Measurements from ENCODE around the gene AMELY.
"Not testable (repeated sequence)": the region's sequence is repeated elsewhere in the genome, so short reads cannot be mapped to it uniquely, and the experiment has no call there.

The AMELY gene

DNA sequence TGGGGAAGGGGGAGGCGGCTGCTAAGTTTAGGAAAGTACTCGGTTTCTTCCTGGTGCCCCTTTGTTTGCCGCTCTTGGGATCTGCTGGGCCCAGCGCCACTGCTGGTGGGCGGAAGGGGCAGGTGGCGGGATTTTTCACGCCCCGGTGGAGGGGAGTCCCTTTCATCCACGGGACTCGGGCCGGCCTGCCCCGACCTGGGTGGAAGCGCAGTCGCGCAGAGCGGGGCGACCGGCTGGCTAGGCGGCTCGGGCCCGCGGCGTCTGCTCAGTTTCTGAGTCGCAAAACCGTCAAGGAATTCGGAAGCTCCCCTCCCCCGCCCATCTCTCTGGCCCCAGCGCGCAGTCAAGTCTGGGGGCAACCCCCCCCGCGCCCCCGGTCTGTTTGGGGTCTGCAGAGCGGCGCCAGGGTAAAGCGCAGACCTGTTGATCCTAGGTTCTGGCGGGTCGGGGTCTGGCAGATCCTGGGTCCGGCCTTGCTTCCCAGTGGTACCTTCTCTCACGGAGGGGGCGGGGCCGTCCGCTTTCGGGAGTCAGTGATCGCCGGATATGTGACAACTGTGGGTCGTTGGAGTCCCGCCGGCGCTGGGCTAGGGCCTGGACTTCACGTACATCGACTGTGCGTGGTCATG lies at the start of gene AMELY:
TSS of gene AMELY (minus strand) at position 500 of the 629 bp plus-strand sequence. CDS start 39,144 bp downstream, outside the sequence.
- DNase-seq, result no peak

DNA sequence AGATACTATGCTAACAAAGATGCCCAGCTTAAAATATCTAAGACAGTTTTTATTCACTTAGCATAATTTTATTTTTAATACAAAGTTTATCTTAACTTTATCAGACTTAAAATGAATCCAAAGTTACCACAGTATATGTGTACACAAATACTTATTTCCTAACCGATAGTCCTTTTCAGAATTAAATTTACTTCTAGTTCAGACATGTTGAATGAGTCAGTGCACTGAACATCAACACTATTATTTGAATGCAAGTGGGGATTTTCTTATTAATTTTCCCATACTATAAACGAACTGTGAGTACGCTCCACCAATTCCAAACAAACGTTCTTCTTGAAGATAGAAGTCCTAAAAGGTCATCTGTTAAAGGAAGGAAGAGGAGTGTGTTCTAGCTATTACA lies 38.4 kb upstream of the AMELY start:
- DNase-seq, result no peak

DNA sequence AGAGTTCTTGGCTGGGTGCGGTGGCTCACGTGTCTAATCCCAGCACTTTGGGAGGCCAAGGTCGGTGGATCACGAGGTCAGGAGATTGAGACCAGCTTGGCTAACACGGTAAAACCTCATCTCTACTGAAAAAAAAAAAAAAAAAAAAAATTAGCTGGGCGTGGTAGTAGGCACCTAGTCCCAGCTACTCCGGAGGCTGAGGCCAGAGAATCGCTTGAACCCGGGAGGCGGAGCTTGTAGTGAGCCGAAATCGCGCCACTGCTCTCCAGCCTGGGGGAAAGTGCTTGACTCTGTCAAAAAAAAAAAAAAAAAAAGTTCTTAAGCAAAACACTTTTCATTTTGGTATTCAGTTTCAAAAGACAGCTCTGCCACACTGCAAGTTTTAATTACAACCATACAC lies 36.8 kb upstream of the AMELY start:
- no peak for DNase-seq

DNA sequence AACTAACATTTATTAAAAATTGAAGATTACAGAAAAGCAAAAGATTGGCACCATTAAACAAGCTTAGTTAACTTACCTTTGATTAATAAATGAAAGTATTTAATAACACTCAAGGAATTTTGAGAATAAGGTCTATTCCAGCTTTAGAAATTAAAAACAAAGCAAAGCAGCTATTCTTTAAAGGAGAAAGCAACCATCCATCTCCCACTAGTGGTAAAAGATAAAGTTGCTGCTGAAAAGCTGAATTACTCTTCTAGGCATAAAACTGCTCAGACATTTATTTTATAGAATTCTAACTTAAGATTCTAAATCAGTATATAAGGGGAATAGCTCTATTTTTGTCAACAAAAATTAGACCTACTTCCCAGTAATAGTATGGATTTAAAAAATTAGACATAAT lies 36.1 kb upstream of the AMELY start:
- no peak for DNase-seq

DNA sequence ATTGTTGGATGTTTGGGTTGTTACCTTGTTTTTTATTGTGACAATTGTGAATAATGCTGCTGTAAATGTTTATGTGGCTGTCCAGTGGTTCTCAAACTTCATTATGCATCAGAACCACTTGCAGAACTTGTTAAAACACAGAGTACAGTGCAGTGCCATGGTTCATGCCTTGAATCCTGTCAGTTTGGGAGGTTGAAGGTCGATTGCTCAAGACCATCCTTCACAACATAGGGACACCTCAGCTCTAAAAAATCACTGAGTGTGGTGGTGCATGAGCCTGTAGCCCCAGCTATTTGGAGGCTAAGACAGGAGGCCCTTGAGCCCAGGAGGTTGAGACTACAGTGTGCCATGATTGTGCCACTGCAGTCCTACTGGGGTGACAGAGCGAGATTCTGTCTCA lies 23.9 kb upstream of the AMELY start:
- DNase-seq, result no peak

- no peak for DNase-seq
Observed at GRCh38 chrY:6931779-6932396, 20.3 kb upstream of the AMELY start.

GRCh38 chrY:6929237-6929636 lies 17.7 kb upstream of the AMELY start:
- DNase-seq, result no peak

DNA sequence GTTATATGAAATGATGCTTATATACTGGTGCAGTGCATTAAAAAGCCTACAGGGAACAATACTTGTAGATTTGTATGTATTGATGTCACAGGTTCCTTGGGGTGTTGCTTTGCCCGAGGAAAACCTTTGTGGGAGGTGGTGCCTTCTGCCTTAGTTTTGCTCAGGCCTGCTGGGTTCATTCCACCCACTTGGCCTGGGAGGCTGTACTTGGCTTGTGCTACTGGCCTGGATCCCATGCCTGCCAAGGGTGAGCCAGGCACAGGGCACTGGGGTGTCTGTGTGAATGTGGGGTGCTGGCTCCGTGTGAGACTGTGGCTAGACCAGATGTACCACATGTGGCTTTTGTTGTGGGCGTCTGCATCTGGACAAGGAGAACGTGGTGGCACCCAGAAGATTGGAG lies 16.7 kb upstream of the AMELY start:
- no peak for DNase-seq

DNA sequence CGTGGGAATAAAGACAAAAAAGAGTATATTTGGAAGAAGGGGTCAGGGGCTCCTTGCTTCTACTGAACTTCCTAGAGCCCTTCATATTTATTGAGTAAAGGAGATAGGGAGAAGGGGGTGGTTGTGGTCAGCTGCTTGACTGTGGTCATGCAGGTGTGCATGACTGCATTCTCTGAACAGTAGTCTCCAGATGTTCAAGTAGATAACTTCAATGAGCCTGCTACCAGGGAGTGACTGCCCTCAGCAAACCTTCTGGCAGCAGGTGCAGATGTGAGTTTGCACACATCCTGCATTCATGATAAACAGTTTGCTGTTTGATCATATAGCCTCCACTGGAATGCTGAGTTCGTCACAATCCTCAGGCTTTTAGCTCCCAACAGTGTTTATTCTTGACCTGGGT lies 9.5 kb upstream of the AMELY start:
- no peak for DNase-seq

- no peak for DNase-seq
Observed at GRCh38 chrY:6913362-6913761, 1.8 kb upstream of the AMELY start.

GRCh38 chrY:6910372-6911252 lies 940 bp downstream of the AMELY start, which contains the start of gene TBL1Y:
Gene TBL1Y (plus strand): TSS chrY:6910697. CDS start chrY:7025085, 114,388 bp downstream.
- no peak for DNase-seq

DNA sequence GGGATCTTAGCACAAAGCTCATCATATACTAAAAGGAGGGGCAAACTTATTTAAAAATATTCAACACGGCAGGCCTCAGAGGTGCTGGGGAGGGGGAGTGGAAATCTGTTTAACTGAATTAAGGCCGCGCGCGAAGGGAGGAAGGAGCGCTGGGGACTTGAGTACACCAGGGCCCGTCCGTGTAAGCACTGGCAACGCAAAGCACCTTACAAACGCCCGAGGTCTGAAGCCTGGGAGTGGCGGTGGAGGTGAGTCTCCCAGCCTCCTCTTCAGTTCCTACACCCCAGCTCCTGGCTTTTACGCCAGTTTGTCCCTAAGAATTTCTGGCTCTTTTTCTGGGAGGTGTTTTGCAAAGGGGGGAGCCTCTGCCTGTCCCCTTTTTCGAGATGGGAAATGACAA lies 1.7 kb downstream of the AMELY start:
- DNase-seq, result no peak

GRCh38 chrY:6909118-6909521 lies 2.4 kb downstream of the AMELY start:
- no peak for DNase-seq

- not testable (repeated sequence) for DNase-seq
Observed at GRCh38 chrY:6908021-6908420, 3.5 kb downstream of the AMELY start.

DNA sequence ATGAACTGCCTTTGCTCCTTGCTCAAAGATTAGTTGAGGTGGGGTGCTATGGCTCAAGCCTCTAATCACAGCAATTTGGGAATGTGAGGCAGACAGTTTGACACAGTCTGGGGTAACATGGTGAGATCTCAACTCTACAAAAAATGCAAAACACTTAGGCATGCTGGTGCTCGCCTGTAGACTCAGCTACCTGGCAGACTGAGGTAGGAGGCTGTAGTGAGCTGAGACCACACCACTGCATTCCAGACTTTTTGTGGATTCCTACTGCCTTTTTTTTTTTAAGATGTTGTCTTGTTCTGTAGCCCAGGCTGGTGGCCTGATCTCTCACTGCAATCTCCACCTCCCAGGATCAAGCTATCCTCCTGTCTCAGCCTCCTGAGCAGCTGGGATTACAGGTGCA lies 4.0 kb downstream of the AMELY start:
- DNase-seq, result no peak

- DNase-seq, result not testable (repeated sequence)
Observed at GRCh38 chrY:6902116-6902515, 9.4 kb downstream of the AMELY start.

DNA sequence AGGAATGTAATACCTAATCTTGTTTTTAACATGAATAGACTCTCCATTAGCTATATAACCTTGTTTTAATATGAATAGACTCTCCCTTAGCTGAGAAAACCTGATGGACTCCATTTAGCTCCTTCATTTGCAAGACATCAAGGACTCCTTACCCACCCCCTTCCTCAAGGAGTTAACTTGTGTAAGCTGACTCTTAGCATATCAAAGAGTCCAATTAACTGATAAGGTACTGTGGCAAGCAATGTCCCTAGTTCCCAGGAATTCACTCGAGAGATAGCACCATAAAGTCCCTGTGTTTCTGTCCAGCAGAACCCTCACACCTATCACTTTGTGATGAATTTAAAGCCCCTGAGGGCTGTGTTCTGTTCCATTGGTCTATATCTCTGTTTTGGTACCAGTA lies 16.3 kb downstream of the AMELY start:
- DNase-seq, result no peak

GRCh38 chrY:6894496-6894895 lies 17.1 kb downstream of the AMELY start:
- DNase-seq, result no peak

DNA sequence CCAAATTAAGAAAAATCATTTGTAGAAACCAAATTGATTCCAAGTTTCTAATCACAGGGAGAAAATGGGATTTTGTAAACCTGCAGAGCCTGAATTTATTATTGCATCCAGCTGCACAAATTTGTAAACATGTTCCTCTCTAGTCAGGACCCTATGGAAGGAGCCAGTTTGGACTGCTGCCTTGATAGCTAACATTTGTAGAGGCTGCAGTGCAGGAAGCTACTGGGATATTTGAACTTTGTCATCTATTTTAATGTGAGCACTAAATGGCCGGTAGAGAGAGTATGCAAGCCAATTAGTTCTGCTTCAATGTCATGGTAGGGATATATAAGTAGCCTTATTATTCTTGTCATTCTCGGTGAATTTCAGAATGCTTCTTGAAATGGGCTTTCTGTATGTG lies 62.2 kb downstream of the AMELY start:
- DNase-seq, result no peak

- not testable (repeated sequence) for DNase-seq
Observed at GRCh38 chrY:6842650-6843049, 68.9 kb downstream of the AMELY start.

All from CD4-positive, alpha-beta T cell treated with Interferon alpha-2 for 1 hour (primary cell).